Myocyte (in vitro differentiated cells): Measurements from ENCODE around the gene PTPRN2. TPM values are rescaled to one million over a fixed set of nuclear protein-coding genes. Genes with fewer than 3 reads are reported as not detected.
"Not testable (repeated sequence)": the region's sequence is repeated elsewhere in the genome, so short reads cannot be mapped to it uniquely, and the experiment has no call there.

Experiments used
- DNase-seq: peaks from one replicate; pipeline ENCODE4 v3.0.0-alpha.2; 2012; ENCODE audit warnings: low read depth
- total RNA-seq: library from RNA; depleted of rRNA; stranded (reverse); fragments of >200 nt; gene quantifications from 2 replicates; pipeline ENCODE4 v1.2.3, GENCODE V29; 2014

PTPRN2 gene
- total RNA-seq, 1 donor from 2014 or later = 0.24 TPM

- no peak for DNase-seq
Observed at GRCh38 chr7:158311791-158312190, 275.8 kb downstream of the PTPRN2 start.

DNA sequence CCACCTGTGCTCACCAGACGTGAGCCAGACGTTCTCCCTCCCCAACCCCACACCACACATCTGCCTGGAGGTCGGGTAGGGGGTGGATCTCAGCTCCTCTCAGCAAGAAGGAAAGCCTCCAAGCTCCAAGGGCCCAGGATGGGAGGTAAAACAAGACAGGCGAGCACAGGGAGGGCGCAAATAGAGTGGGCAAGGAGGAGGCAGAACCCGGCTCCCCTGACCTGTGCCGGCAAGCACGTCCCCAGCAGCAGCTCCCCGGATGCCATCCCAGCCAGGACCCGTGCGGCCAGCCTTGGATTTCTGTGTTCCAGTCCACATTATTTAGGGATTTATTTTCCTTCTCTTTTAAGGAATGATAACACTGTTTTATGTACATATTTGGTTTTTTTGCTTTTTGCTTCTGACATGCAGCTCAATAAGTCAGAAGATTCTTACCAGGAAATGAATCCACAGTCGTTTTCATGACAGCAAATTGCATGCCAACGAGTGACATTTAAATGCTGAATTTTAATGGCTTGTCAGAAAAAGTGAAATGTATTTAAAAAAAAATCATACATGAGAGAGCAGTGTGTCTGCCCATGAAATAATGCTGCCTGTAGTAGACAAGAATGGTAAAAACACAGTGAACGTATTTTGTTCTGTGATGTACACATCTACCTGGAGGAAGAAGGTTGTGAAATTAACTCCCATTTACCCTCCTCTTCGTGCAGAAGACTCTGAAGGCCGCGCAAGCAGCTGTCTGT is 276.5 kb downstream of the PTPRN2 start:
- no peak for DNase-seq

- no peak for DNase-seq
Observed at GRCh38 chr7:158309868-158310763, 277.5 kb downstream of the PTPRN2 start.

DNA sequence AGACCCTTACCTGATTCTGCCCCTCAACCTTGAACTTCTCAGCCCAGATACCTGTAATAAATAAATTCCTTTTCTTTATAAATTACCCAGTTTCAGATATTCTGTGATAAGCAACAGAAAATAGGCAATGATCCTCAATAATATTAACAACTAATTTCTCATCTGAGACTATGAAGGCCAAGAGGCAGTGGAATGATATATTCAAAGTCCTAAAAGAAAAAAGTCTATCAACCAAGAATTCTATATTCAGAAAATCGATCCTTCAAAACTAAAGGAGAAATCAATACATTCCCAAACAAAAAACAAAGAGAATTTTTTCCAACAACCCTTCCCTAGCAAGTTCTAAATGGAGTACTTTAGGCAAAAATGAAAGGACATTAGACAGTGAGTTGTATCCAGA is 279.6 kb downstream of the PTPRN2 start:
- DNase-seq = no peak

- not testable (repeated sequence) for DNase-seq
Observed at GRCh38 chr7:158304072-158304471, 283.6 kb downstream of the PTPRN2 start.

GRCh38 chr7:158303121-158303520 is 284.5 kb downstream of the PTPRN2 start:
- no peak for DNase-seq

DNA sequence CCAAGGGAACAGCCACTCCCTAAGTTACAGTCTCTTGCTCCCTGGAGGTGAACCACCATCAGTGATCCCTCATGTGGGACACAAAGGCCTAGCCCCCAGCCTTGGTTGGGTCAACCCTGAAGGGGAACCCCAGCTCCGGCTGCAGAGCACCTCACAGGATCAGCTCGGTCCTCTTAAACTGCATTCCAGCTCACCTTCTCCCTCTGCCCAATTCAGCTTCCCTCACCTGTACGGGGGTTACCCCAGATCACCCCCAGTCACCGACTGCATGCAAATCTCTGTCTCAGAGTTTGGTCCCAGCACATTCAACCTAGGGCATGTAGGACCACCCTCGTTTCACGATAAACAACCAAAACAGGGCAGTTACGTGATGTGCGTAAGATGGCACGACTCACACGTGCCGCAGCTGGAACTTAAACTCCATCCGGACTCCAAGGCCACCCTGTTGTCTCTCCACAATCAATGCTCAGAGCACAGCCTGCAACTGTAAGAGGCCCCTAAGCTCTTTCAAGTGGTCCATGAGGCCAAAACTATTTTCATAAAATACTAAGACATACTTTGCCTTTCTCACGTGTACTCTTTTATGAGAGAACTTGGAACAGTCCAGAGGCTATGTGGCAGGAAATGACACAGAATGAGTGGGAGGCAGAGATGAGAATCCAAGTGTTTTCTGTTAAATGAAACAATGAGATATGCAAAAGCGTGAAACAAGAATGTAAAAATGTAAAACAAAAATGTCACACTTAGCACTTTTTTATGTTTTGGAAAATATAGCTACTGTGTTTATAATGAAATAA is 285.2 kb downstream of the PTPRN2 start:
- DNase-seq = no peak

GRCh38 chr7:158301207-158301606 is 286.4 kb downstream of the PTPRN2 start:
- no peak for DNase-seq

GRCh38 chr7:158300427-158300826 is 287.2 kb downstream of the PTPRN2 start:
- no peak for DNase-seq

DNA sequence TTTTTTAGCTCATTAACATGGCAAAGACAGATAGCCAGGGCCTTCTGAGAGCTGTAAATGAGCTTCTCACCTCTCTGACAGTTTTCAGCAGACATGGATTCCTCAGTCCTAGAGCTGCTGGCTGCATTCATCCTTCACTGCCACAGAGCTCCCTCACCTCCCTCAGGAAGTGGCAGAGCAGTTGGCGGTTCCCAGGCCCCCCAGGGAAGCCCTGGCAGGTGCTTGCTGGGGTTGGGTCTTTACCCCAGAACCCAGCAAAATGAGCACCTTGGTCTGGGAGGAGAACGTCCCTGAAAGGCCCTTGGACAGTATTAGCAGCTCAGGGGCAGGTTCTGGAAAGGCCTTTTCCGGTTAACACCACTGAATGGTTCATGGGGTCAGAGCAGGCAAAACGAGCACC is 288.0 kb downstream of the PTPRN2 start:
- no peak for DNase-seq

DNA sequence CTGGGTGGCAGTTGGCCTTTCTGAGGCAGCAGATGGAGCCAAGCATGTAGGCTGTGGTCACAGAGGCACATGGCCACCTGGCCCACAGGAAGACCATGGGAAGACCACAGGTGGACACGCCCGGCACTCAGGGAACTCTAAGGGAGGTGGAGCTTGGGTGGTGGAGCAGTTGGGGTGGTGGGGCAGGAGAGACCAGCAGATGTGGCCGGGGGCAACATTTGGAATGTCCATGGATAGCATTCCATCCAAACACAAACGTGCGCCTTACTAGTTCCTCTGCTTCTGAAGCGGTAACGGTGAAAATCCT is 290.9 kb downstream of the PTPRN2 start:
- DNase-seq = no peak

GRCh38 chr7:158295966-158296797 is 291.4 kb downstream of the PTPRN2 start:
- DNase-seq = no peak

DNA sequence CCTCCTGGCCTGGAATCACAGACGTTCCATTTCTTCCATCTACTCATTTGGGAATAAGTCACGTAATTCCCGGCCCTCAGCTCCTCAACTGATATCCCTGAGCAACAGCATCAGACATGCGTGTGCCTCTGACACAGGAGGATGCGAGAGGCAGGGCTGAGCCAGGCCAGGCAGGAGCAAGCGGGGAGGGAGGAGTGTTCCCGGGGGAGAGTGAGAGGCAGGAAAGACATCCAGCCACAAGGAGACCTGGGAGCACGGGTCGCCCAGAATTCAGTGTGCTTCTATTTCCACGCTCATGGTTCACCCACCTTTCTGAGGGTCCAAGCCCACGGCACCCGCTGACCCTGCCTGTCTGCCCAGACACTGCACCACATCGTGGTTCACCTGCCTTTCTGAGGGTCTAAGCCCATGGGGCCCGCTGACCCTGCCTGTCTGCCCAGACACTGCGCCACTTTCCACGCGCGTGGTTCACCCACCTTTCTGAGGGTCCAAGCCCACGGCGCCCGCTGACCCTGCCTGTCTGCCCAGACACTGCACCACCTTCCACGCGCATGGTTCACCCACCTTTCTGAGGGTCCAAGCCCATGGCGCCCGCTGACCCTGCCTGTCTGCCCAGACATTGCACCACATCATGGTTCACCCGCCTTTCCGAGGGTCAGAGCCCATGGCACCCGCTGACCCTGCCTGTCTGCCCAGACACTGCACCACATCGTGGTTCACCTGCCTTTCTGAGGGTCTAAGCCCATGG is 293.0 kb downstream of the PTPRN2 start:
- not testable (repeated sequence) for DNase-seq

- DNase-seq = no peak
Observed at GRCh38 chr7:158292948-158293347, 294.7 kb downstream of the PTPRN2 start.

GRCh38 chr7:158291998-158292397 is 295.6 kb downstream of the PTPRN2 start:
- DNase-seq = no peak

GRCh38 chr7:158289761-158290523 is 297.7 kb downstream of the PTPRN2 start:
- no peak for DNase-seq

DNA sequence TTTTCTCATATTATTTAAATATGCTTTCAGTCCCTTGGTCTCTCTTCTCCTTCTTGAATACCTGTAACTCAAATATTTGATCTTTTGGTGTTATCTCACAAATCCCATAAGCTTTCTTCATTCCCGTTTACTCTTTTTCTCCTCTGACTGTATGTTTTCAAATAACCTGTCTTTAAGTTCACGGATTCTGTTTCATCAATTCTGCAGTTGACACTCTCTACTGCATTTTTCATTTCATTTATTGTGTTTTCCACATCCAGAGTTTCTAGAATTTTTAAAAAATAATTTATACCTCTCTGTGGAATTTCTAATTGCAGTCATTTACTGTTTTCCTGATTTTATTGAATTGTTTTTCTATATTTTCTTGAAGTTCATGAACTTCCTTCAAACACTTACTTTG is 298.4 kb downstream of the PTPRN2 start:
- DNase-seq = no peak

- DNase-seq = no peak
Observed at GRCh38 chr7:158286210-158286609, 301.4 kb downstream of the PTPRN2 start.

GRCh38 chr7:158285383-158285770 is 302.2 kb downstream of the PTPRN2 start:
- DNase-seq = no peak
